ENCODE results near the gene ZBTB20. TPM values are rescaled to one million over a fixed set of nuclear protein-coding genes. Genes with fewer than 3 reads are reported as not detected.

Gene ZBTB20
- total RNA-seq, 1 donor from 2014 or later, result 1.6 TPM

- Mint-ChIP-seq H3K36me3 (ENCODE audit: low read depth) (no peaks in the 10 kb centered on the region), H3K27ac (peak overlapping the region; percentile 76), H3K4me1 (peaks cover 19% of the 10 kb centered on the region), H3K9me3 (no peaks in the 10 kb centered on the region), H3K27me3 (no peaks in the 10 kb centered on the region), H3K4me3 (no peak overlapping the region)
- no peak for DNase-seq
- intact Hi-C loops (cut with micrococcal nuclease), result loop anchor here (1.0 to 10.0 kb wide), 8 partner anchors 35 to 727 kb away; partner anchors contain the start of genes ATP6V1A, NAA50 and ZBTB20
Measured at GRCh38 chr3:114418107-114418506, 729.0 kb downstream of the ZBTB20 start.

GRCh38 chr3:114417675-114418074 is 729.4 kb downstream of the ZBTB20 start:
- Mint-ChIP-seq H3K27ac (peak overlapping the region; percentile 69), H3K27me3 (no peaks in the 10 kb centered on the region), H3K36me3 (ENCODE audit: low read depth) (no peaks in the 10 kb centered on the region), H3K4me1 (peaks cover 21% of the 10 kb centered on the region), H3K4me3 (no peak overlapping the region), H3K9me3 (no peaks in the 10 kb centered on the region)
- DNase-seq, result no peak
- intact Hi-C loops (cut with micrococcal nuclease), result loop anchor here (1.0 to 10.0 kb wide), 8 partner anchors 34 to 727 kb away; partner anchors contain the start of genes ATP6V1A, NAA50 and ZBTB20

GRCh38 chr3:114417265-114417664 is 729.8 kb downstream of the ZBTB20 start:
- H3K4me3 Mint-ChIP-seq, result no peak overlapping the region
- DNase-seq, result no peak
- intact Hi-C loops (cut with micrococcal nuclease), result loop anchor here (5.0 to 10.0 kb wide), 2 partner anchors 670 to 728 kb away; partner anchors contain the start of genes ATP6V1A, NAA50 and ZBTB20
- H3K27me3 Mint-ChIP-seq, result no peaks in the 10 kb centered on the region
- no peak overlapping the region for H3K27ac Mint-ChIP-seq
- H3K9me3 Mint-ChIP-seq, result no peaks in the 10 kb centered on the region
- H3K36me3 Mint-ChIP-seq (ENCODE audit: low read depth), result no peaks in the 10 kb centered on the region
- H3K4me1 Mint-ChIP-seq, result peaks cover 25% of the 10 kb centered on the region

GRCh38 chr3:114411811-114412803 is 735.0 kb downstream of the ZBTB20 start:
- H3K9me3 Mint-ChIP-seq, result no peaks in the 10 kb centered on the region
- intact Hi-C loops (cut with micrococcal nuclease), result loop anchor here (10.0 kb wide), 1 partner anchor 733 kb away; the partner anchor contains the start of gene ZBTB20

DNA sequence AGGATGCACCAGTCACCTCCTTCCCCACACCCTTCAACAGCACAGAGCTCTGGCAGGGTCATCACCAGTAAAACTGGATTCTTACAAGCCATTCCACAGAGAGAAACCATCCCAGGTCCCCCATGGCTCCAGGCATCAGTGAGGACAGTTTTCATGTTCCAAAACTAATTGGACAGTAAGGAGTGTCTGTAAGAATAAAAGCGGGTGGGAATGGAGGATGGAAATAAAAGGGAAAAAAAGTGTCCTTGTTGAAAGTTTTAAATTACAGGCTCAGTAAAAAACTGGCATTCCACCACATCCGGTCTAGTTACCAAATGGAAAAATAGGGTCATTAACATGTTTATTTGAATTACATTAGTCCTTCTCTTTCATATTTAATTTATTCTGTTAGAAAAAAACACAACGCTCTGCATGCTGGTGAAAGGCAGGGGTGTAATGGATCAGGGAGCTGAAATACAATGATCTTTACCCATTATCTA is 735.9 kb downstream of the ZBTB20 start:
- intact Hi-C loops (cut with micrococcal nuclease), result loop anchor here (10.0 kb wide), 1 partner anchor 734 kb away; the partner anchor contains the start of gene ZBTB20
- H3K27me3 Mint-ChIP-seq, result no peaks in the 10 kb centered on the region
- peaks cover 18% of the 10 kb centered on the region for H3K4me1 Mint-ChIP-seq
- no peak overlapping the region for H3K27ac Mint-ChIP-seq
- no peak overlapping the region for H3K4me3 Mint-ChIP-seq
- no peak for DNase-seq
- H3K9me3 Mint-ChIP-seq, result no peaks in the 10 kb centered on the region
- no peaks in the 10 kb centered on the region for H3K36me3 Mint-ChIP-seq (ENCODE audit: low read depth)

More at GRCh38 chr3:114411811-114412803, 735.0 kb downstream of the ZBTB20 start:
- H3K4me3 Mint-ChIP-seq, result peak overlapping the region; percentile 48
- peak; percentile 58 for DNase-seq
- no peaks in the 10 kb centered on the region for H3K36me3 Mint-ChIP-seq (ENCODE audit: low read depth)
- H3K4me1 Mint-ChIP-seq, result peaks cover 21% of the 10 kb centered on the region
- H3K27me3 Mint-ChIP-seq, result no peaks in the 10 kb centered on the region
- H3K27ac Mint-ChIP-seq, result peak overlapping the region; percentile 65

DNA sequence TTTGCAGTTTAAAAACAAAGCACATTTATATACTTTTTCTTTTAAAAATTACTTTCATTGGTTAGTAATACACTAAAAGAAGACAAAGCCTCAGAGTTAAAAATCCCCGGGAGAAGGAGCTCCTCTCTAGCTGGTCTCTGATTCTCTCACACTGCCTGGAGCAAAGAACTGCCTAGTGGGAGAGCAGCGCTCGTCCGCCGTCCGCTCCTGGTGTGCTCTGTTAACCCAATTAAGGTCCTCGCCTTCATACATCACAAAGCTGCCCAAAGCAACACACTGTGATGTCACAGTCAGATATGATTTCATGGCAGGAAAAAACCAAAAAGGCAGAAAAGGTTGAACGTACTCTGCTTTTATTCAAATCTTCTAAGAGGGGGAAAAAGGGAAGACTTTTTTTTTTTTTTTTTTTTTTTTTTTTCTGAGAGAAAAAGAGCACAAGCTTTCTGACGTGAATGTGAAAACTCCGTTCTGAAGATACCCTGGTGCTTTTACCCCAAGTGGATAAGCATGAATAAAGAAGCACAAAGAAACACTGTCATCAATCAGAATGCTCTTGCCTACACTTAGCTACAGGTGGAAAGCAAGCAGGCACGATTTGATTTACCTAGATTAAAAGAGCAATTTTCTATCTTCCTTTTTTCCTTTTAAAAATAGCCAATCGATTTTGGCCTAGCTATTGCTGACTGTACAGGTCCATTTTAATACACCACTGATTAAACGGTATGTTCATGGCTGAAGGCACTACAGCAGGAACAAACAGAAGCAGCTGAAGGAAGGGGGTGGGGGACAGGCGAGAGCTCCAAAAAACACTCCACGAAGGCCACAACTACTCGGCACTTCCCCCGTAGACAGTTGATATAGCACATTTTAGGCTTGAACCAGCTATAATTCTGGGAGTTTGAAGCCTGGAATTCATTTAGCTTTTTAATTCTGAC is 738.1 kb downstream of the ZBTB20 start:
- intact Hi-C loops (cut with micrococcal nuclease), result no loop called here
- Mint-ChIP-seq H3K27ac (no peak overlapping the region), H3K4me3 (no peak overlapping the region), H3K27me3 (no peaks in the 10 kb centered on the region), H3K9me3 (no peaks in the 10 kb centered on the region), H3K36me3 (ENCODE audit: low read depth) (no peaks in the 10 kb centered on the region), H3K4me1 (peaks cover 16% of the 10 kb centered on the region)
- DNase-seq, result no peak

DNA sequence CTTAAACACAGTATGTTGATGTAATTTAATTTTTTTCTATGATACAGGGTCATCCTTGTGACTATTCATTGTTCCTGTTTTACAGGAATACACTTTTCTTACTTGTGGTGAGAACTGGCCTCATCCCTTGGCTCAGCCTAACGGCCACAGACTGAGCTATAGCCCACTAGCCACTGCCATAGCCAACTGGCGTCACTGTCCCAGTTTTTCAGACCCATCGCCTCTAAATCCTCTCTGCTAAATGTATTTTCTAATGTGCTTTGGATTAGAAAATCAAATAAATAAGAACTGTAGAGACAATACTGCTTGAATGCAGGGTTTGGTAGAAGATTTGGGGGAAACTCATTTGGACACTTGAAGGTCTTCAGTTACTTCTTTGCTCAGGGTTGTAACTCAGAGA is 740.2 kb downstream of the ZBTB20 start:
- Mint-ChIP-seq H3K27me3 (no peaks in the 10 kb centered on the region), H3K4me3 (no peak overlapping the region), H3K36me3 (ENCODE audit: low read depth) (no peaks in the 10 kb centered on the region), H3K27ac (no peak overlapping the region), H3K4me1 (peaks cover 5% of the 10 kb centered on the region), H3K9me3 (no peaks in the 10 kb centered on the region)
- no peak for DNase-seq
- intact Hi-C loops (cut with micrococcal nuclease), result no loop called here

GRCh38 chr3:114406286-114406685 is 740.8 kb downstream of the ZBTB20 start:
- H3K9me3 Mint-ChIP-seq, result no peaks in the 10 kb centered on the region
- intact Hi-C loops (cut with micrococcal nuclease), result no loop called here
- no peak for DNase-seq
- H3K27ac Mint-ChIP-seq, result no peak overlapping the region
- no peak overlapping the region for H3K4me3 Mint-ChIP-seq
- no peaks in the 10 kb centered on the region for H3K4me1 Mint-ChIP-seq
- no peaks in the 10 kb centered on the region for H3K27me3 Mint-ChIP-seq
- no peaks in the 10 kb centered on the region for H3K36me3 Mint-ChIP-seq (ENCODE audit: low read depth)

- Mint-ChIP-seq H3K4me1 (no peaks in the 10 kb centered on the region), H3K27ac (no peak overlapping the region), H3K4me3 (no peak overlapping the region), H3K36me3 (ENCODE audit: low read depth) (no peaks in the 10 kb centered on the region), H3K27me3 (no peaks in the 10 kb centered on the region), H3K9me3 (no peaks in the 10 kb centered on the region)
- no peak for DNase-seq
- intact Hi-C loops (cut with micrococcal nuclease), result no loop called here
Measured at GRCh38 chr3:114405202-114405990, 741.7 kb downstream of the ZBTB20 start.

GRCh38 chr3:114404590-114404989 is 742.5 kb downstream of the ZBTB20 start:
- Mint-ChIP-seq H3K9me3 (no peaks in the 10 kb centered on the region), H3K4me1 (no peaks in the 10 kb centered on the region)

GRCh38 chr3:114402838-114403237 is 744.2 kb downstream of the ZBTB20 start:
- no peak for DNase-seq
- H3K4me3 Mint-ChIP-seq, result no peak overlapping the region
- intact Hi-C loops (cut with micrococcal nuclease), result no loop called here

More at GRCh38 chr3:114404590-114404989, 742.5 kb downstream of the ZBTB20 start:
- Mint-ChIP-seq H3K36me3 (ENCODE audit: low read depth) (no peaks in the 10 kb centered on the region), H3K4me3 (no peak overlapping the region), H3K27me3 (no peaks in the 10 kb centered on the region), H3K27ac (no peak overlapping the region)
- intact Hi-C loops (cut with micrococcal nuclease), result no loop called here
- DNase-seq, result no peak

GRCh38 chr3:114401346-114401745 is 745.7 kb downstream of the ZBTB20 start:
- H3K4me1 Mint-ChIP-seq, result no peaks in the 10 kb centered on the region
- no peaks in the 10 kb centered on the region for H3K36me3 Mint-ChIP-seq (ENCODE audit: low read depth)

More at GRCh38 chr3:114402838-114403237, 744.2 kb downstream of the ZBTB20 start:
- H3K36me3 Mint-ChIP-seq (ENCODE audit: low read depth), result no peaks in the 10 kb centered on the region
- H3K27me3 Mint-ChIP-seq, result no peaks in the 10 kb centered on the region
- no peak overlapping the region for H3K27ac Mint-ChIP-seq
- no peaks in the 10 kb centered on the region for H3K9me3 Mint-ChIP-seq
- no peaks in the 10 kb centered on the region for H3K4me1 Mint-ChIP-seq

DNA sequence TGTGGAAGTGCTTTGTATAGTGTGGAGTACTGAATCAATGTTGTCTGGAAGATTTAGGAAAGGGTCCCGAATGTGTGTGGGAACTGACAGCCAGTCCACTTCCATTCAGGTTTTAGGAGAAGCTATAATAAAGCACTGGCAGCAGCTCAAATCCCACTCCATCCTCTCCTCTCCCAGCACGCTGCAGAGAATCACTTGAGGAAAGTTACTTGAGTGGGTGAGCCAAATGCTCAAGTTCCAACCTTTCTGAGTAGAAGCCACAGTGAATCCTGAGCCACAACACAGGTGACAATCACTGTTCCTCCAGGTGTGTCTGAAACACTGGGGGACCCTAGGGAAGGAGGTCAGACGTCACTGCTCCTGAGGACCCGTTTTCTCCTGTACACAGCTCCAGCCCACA is 746.7 kb downstream of the ZBTB20 start:
- H3K36me3 Mint-ChIP-seq (ENCODE audit: low read depth), result no peaks in the 10 kb centered on the region
- H3K27ac Mint-ChIP-seq, result no peak overlapping the region
- no peak for DNase-seq
- H3K27me3 Mint-ChIP-seq, result no peaks in the 10 kb centered on the region
- intact Hi-C loops (cut with micrococcal nuclease), result no loop called here
- H3K4me3 Mint-ChIP-seq, result no peak overlapping the region
- no peaks in the 10 kb centered on the region for H3K9me3 Mint-ChIP-seq
- H3K4me1 Mint-ChIP-seq, result no peaks in the 10 kb centered on the region

More at GRCh38 chr3:114401346-114401745, 745.7 kb downstream of the ZBTB20 start:
- H3K27ac Mint-ChIP-seq, result no peak overlapping the region
- intact Hi-C loops (cut with micrococcal nuclease), result no loop called here
- no peaks in the 10 kb centered on the region for H3K27me3 Mint-ChIP-seq
- no peaks in the 10 kb centered on the region for H3K9me3 Mint-ChIP-seq
- DNase-seq, result no peak
- H3K4me3 Mint-ChIP-seq, result no peak overlapping the region
